HEK293 (cell line): ENCODE measurements around the gene CHID1.

Experiments
- CTCF ChIA-PET: fragments of 350-600 bp; formaldehyde crosslinking; extraction: SDS; loops from one replicate; lab custom pipeline; 2021; ENCODE audit warnings: antibody characterized with exemption; lab: Yijun Ruan, JAX
- POLR2A ChIA-PET: fragments of 300-600 bp; formaldehyde crosslinking; extraction: SDS; loops from one replicate; lab custom pipeline; 2020; ENCODE audit warnings: antibody characterized with exemption, inconsistent platforms; lab: Yijun Ruan, JAX
- H3K27ac ChIP-seq: fragments of 200-500 bp; sonication (Bioruptor generic); 2 replicates; pipeline ENCODE4 v1.5.1; 2014; ENCODE audit warnings: low read depth, low read length, control low read depth, inconsistent platforms; ENCODE audit errors: extremely low read depth
- H3K36me3 ChIP-seq, 2 experiments: fragments of 200-500 bp in 1 of 2; sonication (Bioruptor generic) in 1 of 2; 1 replicate in 1 of 2; 2 replicates in 1 of 2; pipeline ENCODE4 v1.5.1; 2014 to 2017; ENCODE audit warnings: inconsistent platforms in 2 of 2, low read length in 2 of 2; ENCODE audit not compliant: control insufficient read depth in 2 of 2, insufficient read depth in 1 of 2
- H3K4me1 ChIP-seq: fragments of 200-500 bp; sonication (Bioruptor generic); 2 replicates; pipeline ENCODE4 v1.5.1; 2014; ENCODE audit warnings: mild to moderate bottlenecking, low read length, inconsistent platforms; ENCODE audit not compliant: control insufficient read depth, insufficient read depth
- H3K4me3 ChIP-seq: 2 replicates; pipeline ENCODE4 v1.5.1; 2011; ENCODE audit warnings: low read depth, mild to moderate bottlenecking, control low read depth, low read length, moderate library complexity
- H3K9me3 ChIP-seq: fragments of 200-500 bp; sonication (Bioruptor generic); 2 replicates; pipeline ENCODE4 v1.5.1; 2014; ENCODE audit warnings: low read depth, low read length, inconsistent platforms; ENCODE audit not compliant: control insufficient read depth, insufficient read depth
- BCL11B ChIP-seq: fragments of 450-650 bp; formaldehyde crosslinking; IDR thresholded peaks from 2 replicates; pipeline ENCODE4 v1.5.1; 2016; ENCODE audit warnings: low read depth, missing biosample characterization, missing genetic modification characterization
- BCL6B ChIP-seq: fragments of 450-650 bp; formaldehyde crosslinking; IDR thresholded peaks from 2 replicates; pipeline ENCODE4 v1.5.1; 2017; ENCODE audit warnings: missing biosample characterization, missing genetic modification characterization
- GLI4 ChIP-seq: fragments of 450-650 bp; formaldehyde crosslinking; IDR thresholded peaks from 2 replicates; pipeline ENCODE4 v1.5.1; 2016; ENCODE audit warnings: missing biosample characterization, missing genetic modification characterization
- KLF16 ChIP-seq: fragments of 450-650 bp; formaldehyde crosslinking; IDR thresholded peaks from 2 replicates; pipeline ENCODE4 v1.5.1; 2017; ENCODE audit warnings: missing biosample characterization, missing genetic modification characterization
- MEIS1 ChIP-seq: sonication (generic); formaldehyde crosslinking; IDR thresholded peaks from 2 replicates; pipeline ENCODE4 v1.8.1; 2022; ENCODE audit warnings: missing genetic modification reagents, mild to moderate bottlenecking, borderline replicate concordance
- MZF1 ChIP-seq: fragments of 450-650 bp; formaldehyde crosslinking; IDR thresholded peaks from 2 replicates; pipeline ENCODE4 v1.5.1; 2017; ENCODE audit warnings: missing biosample characterization, missing genetic modification characterization, borderline replicate concordance
- PBX3 ChIP-seq: sonication (generic); formaldehyde crosslinking; IDR thresholded peaks from 2 replicates; pipeline ENCODE4 v1.8.1; 2022; ENCODE audit warnings: mild to moderate bottlenecking, moderate library complexity, missing genetic modification reagents
- PRDM10 ChIP-seq: fragments of 450-650 bp; formaldehyde crosslinking; IDR thresholded peaks from 2 replicates; pipeline ENCODE4 v1.5.1; 2016; ENCODE audit warnings: missing biosample characterization, missing genetic modification characterization
- SCRT2 ChIP-seq: fragments of 450-650 bp; formaldehyde crosslinking; IDR thresholded peaks from 2 replicates; pipeline ENCODE4 v1.5.1; 2016; ENCODE audit warnings: missing biosample characterization, missing genetic modification characterization
- SP2 ChIP-seq: fragments of 450-650 bp; formaldehyde crosslinking; IDR thresholded peaks from 2 replicates; pipeline ENCODE4 v1.5.1; 2016; ENCODE audit warnings: missing biosample characterization, missing genetic modification characterization
- YY1 ChIP-seq: fragments of 450-650 bp; formaldehyde crosslinking; IDR thresholded peaks from 2 replicates; pipeline ENCODE4 v1.5.1; 2018; ENCODE audit warnings: missing biosample characterization, missing genetic modification characterization
- ZBTB20 ChIP-seq: fragments of 450-650 bp; formaldehyde crosslinking; IDR thresholded peaks from 2 replicates; pipeline ENCODE4 v1.5.1; 2016; ENCODE audit warnings: missing biosample characterization, missing genetic modification characterization
- ZBTB26 ChIP-seq: fragments of 450-650 bp; formaldehyde crosslinking; optimal IDR thresholded peaks from 2 replicates; pipeline ENCODE3; 2016; ENCODE audit warnings: missing biosample characterization, mild to moderate bottlenecking, missing genetic modification characterization
- ZBTB44 ChIP-seq: fragments of 450-650 bp; IDR thresholded peaks from 2 replicates; pipeline ENCODE4 v1.5.1; 2018; ENCODE audit warnings: missing biosample characterization, mild to moderate bottlenecking, missing genetic modification characterization
- ZFHX2 ChIP-seq: fragments of 450-650 bp; formaldehyde crosslinking; conservative IDR thresholded peaks from 2 replicates; pipeline ENCODE4 v1.5.1; 2016; ENCODE audit warnings: missing biosample characterization, missing genetic modification characterization
- ZFP3 ChIP-seq: fragments of 450-650 bp; formaldehyde crosslinking; IDR thresholded peaks from 2 replicates; pipeline ENCODE4 v1.5.1; 2016; ENCODE audit warnings: low read depth, missing biosample characterization, missing genetic modification characterization
- ZNF155 ChIP-seq: fragments of 450-650 bp; formaldehyde crosslinking; IDR thresholded peaks from 2 replicates; pipeline ENCODE4 v1.5.1; 2016; ENCODE audit warnings: missing biosample characterization, missing genetic modification characterization
- ZNF2 ChIP-seq: fragments of 450-650 bp; formaldehyde crosslinking; IDR thresholded peaks from 2 replicates; pipeline ENCODE4 v1.5.1; 2016; ENCODE audit warnings: missing biosample characterization, missing genetic modification characterization
- ZNF362 ChIP-seq: fragments of 450-650 bp; formaldehyde crosslinking; IDR thresholded peaks from 2 replicates; pipeline ENCODE4 v1.5.1; 2016; ENCODE audit warnings: missing biosample characterization, missing genetic modification characterization
- ZNF366 ChIP-seq: fragments of 450-650 bp; formaldehyde crosslinking; conservative IDR thresholded peaks from 2 replicates; pipeline ENCODE4 v1.5.1; 2016; ENCODE audit warnings: missing biosample characterization, missing genetic modification characterization
- ZNF555 ChIP-seq: fragments of 450-650 bp; formaldehyde crosslinking; conservative IDR thresholded peaks from 2 replicates; pipeline ENCODE4 v1.5.1; 2017; ENCODE audit warnings: missing biosample characterization, mild to moderate bottlenecking, missing genetic modification characterization, inconsistent platforms
- ZNF654 ChIP-seq: fragments of 450-650 bp; formaldehyde crosslinking; IDR thresholded peaks from 2 replicates; pipeline ENCODE4 v1.5.1; 2016; ENCODE audit warnings: low read depth, missing biosample characterization, missing genetic modification characterization
- ZNF664 ChIP-seq: fragments of 450-650 bp; formaldehyde crosslinking; IDR thresholded peaks from 2 replicates; pipeline ENCODE4 v1.5.1; 2016; ENCODE audit warnings: missing biosample characterization, missing genetic modification characterization
- ZNF677 ChIP-seq: fragments of 450-650 bp; IDR thresholded peaks from 2 replicates; pipeline ENCODE4 v1.5.0; 2018; ENCODE audit warnings: missing biosample characterization, mild to moderate bottlenecking, missing genetic modification characterization, moderate library complexity

CHID1 gene

GRCh38 chr11:926341-926916, 15.8 kb upstream of the CHID1 start (continued):
- peak; percentile 54; the same call in 1 of the 2 replicates for TF ChIP-seq KLF16 (tag by site-specific recombination)
- no peak for TF ChIP-seq MEIS1 (CRISPR knock-in tag)
- peak; percentile 74 for TF ChIP-seq SP2 (tag by site-specific recombination)
- TF ChIP-seq ZBTB44 (tag by site-specific recombination) = no peak
- TF ChIP-seq ZFP3 = no peak
- TF ChIP-seq ZNF654 = no peak
- TF ChIP-seq YY1 (tag by site-specific recombination) = no peak
- no peak for TF ChIP-seq BCL6B (tag by site-specific recombination)
- TF ChIP-seq PRDM10 (tag by site-specific recombination) = peak; percentile 46
- peak; percentile 57 for TF ChIP-seq ZBTB20 (tag by site-specific recombination)
- TF ChIP-seq SCRT2 (tag by site-specific recombination) = no peak
- no peak for TF ChIP-seq MZF1
- no peak for TF ChIP-seq ZNF155
- no peak for TF ChIP-seq ZNF664 (tag by site-specific recombination)
- no peak for TF ChIP-seq ZNF366 (tag by site-specific recombination)
- no peak for TF ChIP-seq ZNF2 (tag by site-specific recombination)
- TF ChIP-seq ZNF555 (tag by site-specific recombination) = no peak
- TF ChIP-seq ZNF362 = no peak
- TF ChIP-seq GLI4 (tag by site-specific recombination) = no peak

GRCh38 chr11:925496-926301, 15.1 kb upstream of the CHID1 start, which contains the start of gene AP2A2:
AP2A2 (plus strand) TSS chr11:925870; CDS start chr11:926022, 152 bp downstream.
- Histone ChIP-seq H3K36me3 (peaks cover 3 to 21% of the 10 kb centered on the region in 2 experiments; a peak in 2 of 3 replicates), H3K27ac (peak within 1 kb of the TSS; percentile 75), H3K4me3 (peak within 1 kb of the TSS; percentile 86), H3K4me1 (no peaks in the 10 kb centered on the region), H3K9me3 (no peaks in the 10 kb centered on the region)
- TF ChIP-seq ZFHX2 (peak; percentile 26; the same call in 1 of the 2 replicates), BCL11B (tag by site-specific recombination) (no peak), PBX3 (CRISPR knock-in tag) (0 out of 2 replicates have a peak, but pooled peaks have one; percentile 47), ZBTB26 (tag by site-specific recombination) (peak; percentile 65), ZNF677 (peak; percentile 53; the same call in 1 of the 2 replicates)
- ChIA-PET POLR2A (interaction anchor here (1.0 to 1.8 kb wide), 2 partner anchors 16 to 83 kb away, joined by 3 to 6 read pairs; partner anchors contain the start of genes CHID1 and TSPAN4), CTCF (interaction anchor here (1.0 to 1.2 kb wide), 4 partner anchors 10 to 119 kb away, joined by 3 read pairs; no protein-coding TSS in a partner anchor)
